ENCODE results near the gene SLC39A5.
"Not testable (repeated sequence)": the region's sequence is repeated elsewhere in the genome, so short reads cannot be mapped to it uniquely, and the experiment has no call there.

The SLC39A5 gene

DNA sequence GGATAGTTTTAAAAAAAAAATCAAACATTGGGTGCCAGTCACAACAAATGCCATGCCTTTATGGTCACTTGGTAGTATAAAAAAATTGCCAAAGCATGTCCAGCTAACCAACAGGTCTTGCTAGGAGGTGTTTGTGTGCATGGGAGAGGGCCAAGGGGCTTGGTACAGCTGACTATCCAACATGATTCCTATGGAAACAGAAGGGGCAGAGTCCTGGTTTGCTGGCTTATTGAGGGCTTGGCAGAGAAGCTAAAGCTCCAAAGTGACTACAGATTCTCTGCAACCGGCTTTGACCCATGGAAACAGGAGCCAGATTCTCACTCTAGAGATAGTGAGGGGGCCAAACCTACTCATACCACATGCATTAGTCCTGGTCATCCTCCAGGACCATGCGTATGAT lies 42.6 kb downstream of the SLC39A5 start:
- not testable (repeated sequence) for DNase-seq (ENCODE audit: low read depth in 1 of 2, low spot score in 1 of 2)

DNA sequence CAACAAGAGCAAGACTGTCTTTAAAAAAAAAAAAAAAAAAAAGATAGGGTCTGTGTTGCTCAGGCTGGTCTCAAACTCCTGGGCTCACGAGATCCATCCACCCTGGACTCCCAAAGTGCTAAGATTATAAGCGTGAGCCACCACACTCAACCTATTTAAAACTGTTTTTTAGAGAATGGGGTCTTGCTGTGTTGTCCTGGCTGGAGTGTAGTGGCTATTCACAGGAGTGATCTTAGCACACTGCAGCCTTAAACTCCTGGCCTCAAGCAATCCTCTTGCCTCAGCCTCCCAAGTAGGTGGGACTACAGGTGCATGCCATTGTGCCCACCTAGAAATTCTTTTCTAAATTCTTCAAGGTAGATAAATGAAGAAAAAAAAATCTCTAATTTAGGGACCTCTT lies 44.4 kb downstream of the SLC39A5 start:
- no peak for DNase-seq (ENCODE audit: low read depth in 1 of 2, low spot score in 1 of 2)

DNA sequence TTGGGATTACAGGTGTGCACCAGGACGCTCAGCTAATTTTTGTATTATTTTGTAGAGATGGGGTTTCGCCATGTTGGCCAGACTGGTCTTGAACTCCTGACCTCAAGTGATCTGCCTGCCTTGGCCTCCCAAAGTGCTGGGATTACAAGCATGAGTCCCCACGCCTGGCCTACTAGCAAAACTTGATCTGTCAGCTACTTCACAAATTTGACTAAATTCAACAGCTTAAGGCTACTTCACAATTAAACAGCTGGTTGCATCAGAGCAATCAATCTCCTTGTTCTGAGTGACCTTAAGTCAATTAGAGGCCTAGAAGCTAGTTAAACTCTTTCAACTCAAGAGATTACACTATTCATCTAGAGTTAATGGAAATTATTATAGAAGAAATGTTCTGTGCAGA lies 49.1 kb downstream of the SLC39A5 start:
- no peak for DNase-seq (ENCODE audit: low read depth in 1 of 2, low spot score in 1 of 2)

DNA sequence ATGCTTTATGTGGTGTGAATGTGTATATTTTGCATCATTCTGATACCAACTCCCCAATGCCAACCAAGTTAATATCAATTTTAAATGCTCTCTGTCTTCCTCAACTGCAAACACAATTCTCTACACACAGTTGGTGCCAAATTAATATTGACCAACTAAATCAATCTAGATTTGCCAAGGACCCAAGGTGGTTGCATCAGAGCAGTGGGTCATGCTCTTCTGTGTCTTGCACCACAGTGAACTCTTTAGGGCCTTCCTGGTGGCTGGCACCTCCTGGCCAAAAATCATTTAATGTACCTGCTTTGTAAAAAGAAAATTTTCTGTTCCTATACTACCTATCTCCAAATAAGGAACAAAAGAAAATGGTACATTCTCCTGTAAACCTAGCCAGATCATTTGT lies 51.0 kb downstream of the SLC39A5 start:
- no peak for DNase-seq (ENCODE audit: low read depth in 1 of 2, low spot score in 1 of 2)

DNA sequence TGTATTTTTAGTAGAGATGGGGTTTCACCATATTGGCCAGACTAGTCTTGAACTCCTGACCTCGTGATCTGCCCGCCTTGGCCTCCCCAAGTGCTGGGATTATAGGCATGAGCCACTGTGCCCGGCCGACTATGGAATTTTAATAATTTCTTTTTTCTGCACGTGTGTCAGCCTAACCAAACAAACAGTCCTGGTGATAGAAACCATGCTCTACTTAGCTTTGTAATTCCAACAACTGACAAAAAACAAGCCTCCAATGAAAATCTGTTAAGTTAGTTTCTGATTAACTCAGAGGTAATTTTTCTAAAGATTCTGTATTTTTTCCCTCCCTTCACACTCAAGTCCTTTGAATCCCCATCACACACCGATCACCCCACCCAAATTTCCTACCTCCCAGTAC lies 52.2 kb downstream of the SLC39A5 start:
- DNase-seq (ENCODE audit: low read depth in 1 of 2, low spot score in 1 of 2): no peak

DNA sequence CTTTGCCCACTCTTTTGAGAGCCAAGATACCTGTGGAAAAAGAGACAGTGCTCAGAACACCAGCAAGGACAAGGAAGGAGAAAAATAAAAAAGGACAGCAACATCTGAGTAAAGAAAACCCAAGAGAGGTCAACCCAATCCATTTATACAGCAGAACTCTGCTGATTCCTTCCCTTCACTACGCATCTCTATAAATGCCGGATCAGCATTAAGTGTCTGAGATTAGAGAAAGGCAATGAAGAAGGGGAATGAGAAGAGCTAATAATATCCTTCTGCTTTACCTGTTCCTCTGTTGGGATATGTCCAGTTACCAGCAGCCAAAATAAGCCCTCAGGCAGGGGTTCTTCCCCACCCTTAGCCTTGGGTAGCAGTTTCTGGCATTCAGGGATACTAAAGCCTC lies 52.7 kb downstream of the SLC39A5 start:
- no peak for DNase-seq (ENCODE audit: low read depth in 1 of 2, low spot score in 1 of 2)

DNA sequence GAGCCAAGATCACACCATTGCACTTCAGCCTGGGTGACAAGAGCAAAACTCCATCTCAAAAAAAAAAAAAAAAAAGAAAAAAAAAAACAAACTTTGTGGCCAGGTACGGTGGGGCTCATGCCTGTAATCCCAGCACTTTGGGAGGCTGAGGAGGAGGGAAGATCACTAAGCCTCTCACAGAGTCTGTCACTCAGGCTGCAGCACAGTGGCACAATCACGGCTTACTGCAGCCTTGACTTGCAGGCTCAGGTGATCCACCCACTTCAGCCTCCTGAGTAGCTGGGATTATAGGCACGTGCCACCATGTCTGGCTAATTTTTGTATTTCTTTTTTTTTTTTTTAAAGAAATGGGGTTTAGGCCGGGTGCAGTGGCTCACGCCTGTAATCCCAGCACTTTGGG lies 54.4 kb downstream of the SLC39A5 start:
- DNase-seq (ENCODE audit: low read depth in 1 of 2, low spot score in 1 of 2): not testable (repeated sequence)

DNA sequence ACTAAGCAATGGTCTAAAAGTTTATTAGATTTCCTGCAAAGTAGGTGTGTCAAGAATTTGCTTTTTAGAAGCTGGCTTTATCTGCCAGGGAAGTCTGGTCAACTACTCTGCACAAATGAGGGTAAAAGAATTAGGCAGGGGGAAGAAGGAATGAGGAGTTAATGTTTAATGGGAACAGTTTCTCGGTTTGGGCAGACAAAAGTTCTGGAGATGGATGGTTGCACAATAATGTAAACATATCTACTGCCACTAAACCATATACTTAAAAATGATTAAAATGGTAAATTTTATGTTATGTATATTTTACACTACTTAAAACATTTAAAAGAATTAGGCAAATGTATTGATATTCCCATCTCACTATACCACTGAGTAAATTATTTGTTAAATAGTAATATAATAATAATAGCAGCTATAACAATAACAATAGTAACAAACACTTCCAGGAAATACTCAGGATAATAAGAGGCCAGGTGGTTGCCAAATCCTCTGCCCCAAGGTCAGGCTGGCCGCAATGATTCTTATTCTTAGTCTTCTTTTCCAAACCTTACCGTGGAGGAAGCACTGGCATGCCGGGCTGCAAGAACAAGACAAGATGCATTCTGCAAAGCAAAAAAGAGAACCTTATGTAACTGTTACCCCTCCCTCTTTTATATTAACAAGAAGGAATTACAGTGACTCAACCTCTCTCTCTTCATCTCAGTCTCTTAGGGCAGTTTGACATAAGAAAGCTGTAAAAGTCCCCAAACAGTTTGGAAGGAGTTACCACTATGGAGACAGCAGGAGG lies 56.4 kb downstream of the SLC39A5 start:
- DNase-seq (ENCODE audit: low read depth in 1 of 2, low spot score in 1 of 2): no peak

Data from activated CD4-positive, alpha-beta T cell treated with anti-CD3 and anti-CD28 coated beads, Interleukin-2, amount 50 U/mL, for 24 hours (primary cell).